HG03060 (cell line): ENCODE data around the gene ENPEP.
A peak's percentile ranks its signal among the peaks of the same experiment; 100 is the strongest.
"Not testable (repeated sequence)": the region's sequence is repeated elsewhere in the genome, so short reads cannot be mapped to it uniquely, and the experiment has no call there.

ENCODE experiments used
- ATAC-seq: cut with Tn5 transposase; IDR thresholded peaks from one replicate; pipeline ENCODE4 v1.9.1; 2021; ENCODE audit warnings: low read depth, moderate number of reproducible peaks; ENCODE audit not compliant: unreplicated experiment

ENPEP gene

DNA sequence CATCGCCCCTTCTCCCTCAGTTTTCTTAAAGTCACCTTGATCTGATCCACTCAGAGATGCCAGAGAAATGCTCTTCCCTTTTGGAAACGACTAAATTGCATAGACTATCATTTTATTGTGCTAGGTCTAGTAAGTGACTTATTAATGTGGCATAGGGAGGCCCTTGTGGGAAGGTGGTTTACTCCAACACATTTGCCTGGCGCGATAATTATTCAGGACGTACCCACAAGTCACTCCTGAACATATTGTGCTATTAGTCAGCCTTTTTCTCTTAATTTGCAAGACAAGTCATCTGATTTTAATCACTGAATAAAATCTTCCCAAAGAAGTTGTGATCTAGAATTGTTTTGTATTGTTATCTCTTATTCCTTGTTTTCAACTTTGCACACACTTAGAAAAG is 7.6 kb downstream of the ENPEP start:
- no peak for ATAC-seq

DNA sequence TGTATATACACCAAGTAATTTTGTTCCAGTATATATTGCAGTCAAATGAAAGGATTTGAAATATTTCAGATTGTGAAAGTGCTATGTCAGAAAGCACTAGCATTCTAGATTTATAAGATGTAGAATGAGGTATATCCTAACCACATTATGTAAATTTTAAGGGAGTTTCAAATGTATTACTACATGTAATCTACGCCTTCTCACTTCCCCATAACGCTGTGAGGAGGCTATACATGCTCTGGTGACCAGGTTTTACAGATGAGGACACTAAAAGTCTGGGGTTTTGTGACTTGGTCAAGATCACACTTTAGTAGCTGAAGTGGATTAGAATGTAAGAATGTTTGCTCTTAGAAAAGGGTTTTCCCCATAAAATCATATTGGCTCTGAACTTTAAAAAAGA is 8.1 kb downstream of the ENPEP start:
- peak; percentile 100 for ATAC-seq

DNA sequence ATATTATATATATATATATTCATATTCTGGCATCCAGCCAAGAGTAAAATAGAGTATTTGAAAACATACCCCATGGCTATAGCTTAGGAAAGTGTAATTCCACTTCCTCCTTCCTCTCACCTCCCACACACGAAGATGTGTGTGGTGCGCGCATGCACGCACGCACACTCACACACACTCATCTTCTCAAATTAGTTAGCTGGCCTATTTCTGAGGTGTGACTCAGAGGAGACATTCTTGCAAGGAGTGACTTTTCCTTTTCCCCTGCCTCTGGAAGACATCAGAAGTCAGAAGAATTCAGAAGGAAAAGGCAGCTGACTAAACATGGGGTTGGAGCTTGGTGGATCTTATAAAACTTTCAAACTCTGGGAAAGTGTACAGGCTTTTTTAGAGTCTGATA is 8.8 kb downstream of the ENPEP start:
- no peak for ATAC-seq

DNA sequence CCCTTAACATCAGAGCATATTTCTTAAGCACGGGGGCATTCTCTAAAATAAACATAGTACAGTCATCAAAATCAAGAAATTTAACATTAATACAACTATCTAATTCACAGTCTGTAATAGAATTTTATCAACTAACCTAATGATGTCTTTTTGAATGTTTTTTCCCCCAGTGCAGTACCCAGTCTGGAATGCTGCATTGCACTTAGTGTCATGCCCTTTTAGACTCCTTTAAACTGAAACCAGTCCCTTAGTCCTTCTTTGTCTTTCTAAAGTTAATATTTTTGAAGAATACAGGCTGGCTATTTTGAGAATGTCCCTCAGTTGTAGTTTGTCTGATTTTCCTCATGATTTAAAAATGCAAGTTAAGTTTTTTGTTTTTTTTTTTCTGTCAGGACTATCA is 9.5 kb downstream of the ENPEP start:
- no peak for ATAC-seq

DNA sequence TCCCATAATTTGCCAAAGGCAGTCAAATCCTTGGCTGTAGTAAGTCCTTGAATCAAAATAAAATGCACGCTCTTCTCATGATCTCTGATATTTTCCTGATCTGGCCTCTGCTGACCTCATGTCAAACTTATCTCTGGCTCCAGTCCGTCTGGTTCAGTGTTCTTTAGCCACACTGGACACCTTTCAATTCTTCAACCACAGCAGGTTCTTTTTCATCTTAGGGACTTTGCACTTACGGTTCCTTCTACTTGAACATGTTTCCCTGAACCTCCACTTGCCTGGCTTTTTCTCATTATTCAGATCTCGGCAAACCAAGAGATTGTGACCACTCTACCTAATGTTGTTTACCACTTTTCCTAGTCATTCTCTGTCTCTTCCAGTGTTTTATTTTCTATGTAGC is 10.3 kb downstream of the ENPEP start:
- no peak for ATAC-seq

DNA sequence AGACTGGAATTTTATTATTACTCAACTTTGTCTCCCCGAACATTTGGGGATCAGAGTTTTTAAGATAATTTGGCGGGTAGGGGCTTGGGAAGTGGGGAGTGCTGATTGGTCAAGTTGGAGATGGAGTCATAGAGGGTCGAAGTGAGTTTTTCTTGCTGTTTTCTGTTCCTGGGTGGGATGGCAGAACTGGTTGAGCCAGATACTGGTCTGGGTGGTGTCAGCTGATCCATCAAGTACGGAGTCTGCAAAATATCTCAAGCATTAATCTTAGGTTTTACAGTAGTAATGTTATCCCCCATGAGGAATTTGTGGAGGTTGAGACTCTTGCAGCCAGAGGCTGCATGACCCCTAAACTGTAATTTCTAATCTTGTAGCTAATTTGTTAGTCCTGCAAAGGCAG is 10.9 kb downstream of the ENPEP start:
- not testable (repeated sequence) for ATAC-seq

DNA sequence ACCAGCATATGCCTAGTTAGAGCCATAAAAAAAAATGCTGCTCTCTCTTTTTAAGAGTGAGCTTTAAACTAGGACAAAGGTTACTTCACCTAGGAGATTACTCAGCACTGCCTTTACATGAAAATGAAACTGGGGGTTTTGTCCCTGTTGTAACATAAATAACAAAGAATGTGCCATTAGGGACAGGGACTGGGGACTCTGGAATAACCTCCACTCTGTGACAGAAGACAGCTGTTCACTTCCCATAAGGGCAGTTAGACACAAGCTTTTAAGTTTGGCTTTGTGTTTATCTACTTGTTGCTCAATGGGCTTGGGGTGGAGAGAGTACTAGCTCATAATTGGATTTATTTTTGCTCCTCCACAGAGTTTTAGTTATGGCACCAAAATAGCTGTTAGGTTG is 11.9 kb downstream of the ENPEP start:
- ATAC-seq, result no peak

DNA sequence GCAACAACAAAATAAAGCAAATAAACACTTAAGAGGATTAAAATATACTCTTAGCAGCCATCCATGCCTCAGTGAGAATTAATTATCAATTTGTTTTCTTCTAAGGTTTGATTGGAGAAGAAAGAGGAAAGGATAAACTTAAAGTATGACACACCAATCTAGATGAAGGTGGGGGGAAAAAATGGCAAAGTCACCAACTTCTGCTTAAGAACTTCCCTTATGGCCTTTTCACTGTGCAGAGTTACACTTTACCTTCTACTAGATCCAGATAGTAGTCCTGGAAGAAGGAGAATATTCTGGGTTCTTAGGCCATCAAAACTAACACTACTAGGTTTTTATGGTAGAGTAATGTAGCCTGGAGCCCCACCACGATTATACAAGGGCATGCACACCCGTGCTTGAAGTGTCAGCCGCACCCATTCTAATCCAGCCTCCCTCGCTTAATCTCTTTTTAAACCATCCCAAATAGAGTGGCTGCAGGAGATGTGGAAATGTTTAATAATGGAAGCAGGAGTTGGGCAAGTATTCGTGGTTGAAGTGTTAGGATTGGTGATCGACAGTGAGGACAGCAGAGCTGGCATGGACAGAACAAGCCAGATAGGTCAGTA is 14.1 kb downstream of the ENPEP start:
- no peak for ATAC-seq

DNA sequence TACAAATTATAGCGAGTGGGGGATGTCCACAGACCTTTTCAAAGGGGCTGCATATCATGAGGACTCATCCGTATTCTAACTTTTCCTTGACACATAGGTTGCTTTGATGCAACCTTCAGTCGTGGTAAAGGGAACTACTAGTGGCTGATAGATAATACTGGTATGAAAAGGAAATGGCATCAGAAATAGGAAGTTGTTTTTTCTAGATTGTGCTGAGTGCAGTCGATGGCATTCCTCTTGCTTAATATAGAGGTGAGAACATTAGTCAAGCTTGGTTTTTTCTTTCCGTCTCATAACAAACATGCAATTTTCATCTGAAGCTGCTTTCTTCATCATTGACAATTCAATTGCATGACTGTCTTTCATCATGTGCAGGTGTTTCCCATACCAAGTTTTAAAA is 16.6 kb downstream of the ENPEP start:
- ATAC-seq, result no peak

DNA sequence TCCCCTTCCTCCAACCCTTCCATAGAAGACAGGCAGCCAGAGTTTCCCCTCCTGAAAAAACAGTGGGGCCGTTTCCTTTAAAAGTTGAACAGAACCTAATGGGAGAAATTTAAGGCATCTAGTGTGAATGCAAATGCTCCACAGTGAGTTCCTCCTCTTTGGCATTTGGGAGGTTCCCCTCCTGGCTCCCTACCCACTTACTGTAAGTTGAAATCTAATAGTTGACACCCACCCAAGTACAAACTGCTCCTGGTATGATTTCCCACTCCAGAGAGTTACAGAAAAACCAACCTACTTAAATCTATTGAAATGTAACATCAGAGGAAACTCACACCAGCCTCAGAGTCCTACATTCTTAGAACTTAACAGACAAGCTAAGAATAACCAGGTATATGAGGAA is 17.6 kb downstream of the ENPEP start:
- ATAC-seq, result no peak

DNA sequence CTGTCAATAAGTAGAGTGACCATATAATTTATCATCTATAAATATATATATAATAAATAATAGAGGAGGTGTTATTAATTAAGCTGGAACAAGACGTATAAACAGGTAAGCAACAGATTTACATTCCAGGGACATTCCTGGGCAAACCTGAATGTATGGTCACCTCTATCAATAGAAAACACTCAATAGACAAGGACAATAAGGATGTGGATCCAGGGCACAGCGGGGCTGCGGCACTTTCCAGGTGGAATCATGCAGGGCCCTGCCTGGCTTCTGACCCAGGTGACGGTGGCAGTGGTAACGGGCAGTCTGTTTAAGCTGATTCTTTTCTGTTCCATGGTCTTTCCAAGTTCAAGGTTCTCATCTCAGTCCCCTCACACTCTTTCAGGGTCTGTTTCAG is 22.5 kb downstream of the ENPEP start:
- ATAC-seq, result no peak

DNA sequence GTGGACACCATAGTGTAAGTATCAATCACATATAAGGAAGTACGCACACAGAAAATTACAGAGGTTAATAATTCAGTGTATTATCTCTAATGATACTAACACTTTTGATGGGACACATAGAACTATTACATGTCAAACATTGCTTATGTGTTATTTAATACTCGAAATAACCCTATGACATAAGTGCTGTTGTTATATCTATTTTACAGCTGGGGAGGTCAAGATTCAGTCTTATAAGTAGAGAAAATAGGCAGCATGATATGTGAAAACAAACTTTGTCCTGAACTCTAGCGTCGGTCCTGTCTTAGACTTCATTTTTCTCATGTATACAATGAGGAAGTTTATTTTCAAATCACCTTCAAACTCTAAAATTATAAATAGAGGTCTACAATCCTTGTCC is 23.2 kb downstream of the ENPEP start:
- no peak for ATAC-seq

DNA sequence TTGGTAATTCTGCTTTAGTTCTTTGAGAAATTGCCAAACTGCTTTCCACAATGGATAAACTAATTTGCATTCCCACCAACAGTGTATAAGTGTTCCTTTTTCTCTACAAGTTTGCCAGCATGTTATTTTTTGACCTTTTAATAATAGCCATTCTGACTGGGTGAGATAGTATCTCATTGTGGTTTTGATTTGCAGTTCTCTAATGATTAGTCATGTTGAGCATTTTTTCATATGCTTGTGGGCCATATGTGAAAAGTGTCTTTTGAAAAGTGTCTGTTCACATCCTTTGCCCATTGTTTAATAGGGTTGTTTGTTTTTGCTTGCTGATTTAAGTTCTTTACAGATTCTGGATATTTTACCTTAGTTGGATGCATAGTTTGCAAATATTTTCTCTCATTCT is 25.9 kb downstream of the ENPEP start:
- no peak for ATAC-seq

DNA sequence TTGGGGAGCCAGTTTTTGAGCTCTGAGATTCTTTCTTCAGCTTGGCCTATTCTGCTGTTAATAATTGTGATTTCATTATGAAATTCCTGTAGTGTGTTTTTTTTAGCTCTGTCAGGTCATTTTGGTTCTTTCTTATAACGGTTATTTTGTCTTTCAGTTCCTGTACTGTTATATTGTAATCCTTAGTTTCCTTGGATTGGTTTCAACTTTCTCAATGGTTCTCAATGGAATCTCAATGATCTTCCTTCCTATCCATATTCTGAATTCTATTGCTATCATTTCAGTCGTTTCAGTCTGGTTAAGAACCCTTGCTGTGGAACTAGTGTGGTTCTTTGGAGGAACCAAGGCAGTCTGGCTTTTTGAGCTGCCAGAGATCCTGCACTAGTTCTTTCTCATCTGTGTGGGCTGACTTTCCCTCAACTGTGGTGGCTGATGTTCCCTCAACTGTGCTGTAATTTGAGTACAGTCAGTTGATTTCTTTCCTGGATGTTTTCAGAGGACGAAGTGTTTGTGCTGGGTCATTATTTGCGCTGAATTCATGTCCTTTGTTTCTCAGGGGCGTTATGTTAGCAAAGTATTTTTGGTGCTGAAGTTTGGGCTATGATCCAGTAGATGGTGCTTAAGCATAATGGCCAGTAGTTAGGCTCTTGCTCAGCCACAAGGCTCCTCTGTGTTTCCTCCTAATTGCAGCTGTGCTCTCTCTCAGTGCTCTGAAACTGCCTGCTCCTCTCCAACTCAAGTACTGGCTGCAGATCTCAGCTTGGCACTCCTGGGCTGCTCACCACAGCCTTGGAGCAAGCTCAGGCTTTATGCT is 27.5 kb downstream of the ENPEP start:
- ATAC-seq, result no peak

DNA sequence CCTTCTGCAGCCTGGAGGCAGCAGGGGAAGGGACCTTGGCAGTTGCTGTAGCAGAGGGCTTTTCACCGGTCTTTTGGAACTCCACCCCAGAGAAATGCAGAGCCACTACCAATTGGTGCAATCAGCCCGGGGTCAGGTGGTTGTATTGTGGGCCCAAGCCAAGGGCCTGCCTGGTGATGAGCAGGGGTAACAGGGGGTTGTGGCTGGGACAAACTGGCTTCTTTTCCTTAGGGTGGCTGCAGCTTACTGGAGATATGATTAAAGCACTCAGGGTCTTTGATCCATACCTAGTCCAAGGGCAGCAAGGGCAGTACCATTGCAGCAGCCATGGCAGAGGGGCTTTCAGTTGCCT is 28.1 kb downstream of the ENPEP start:
- ATAC-seq, result no peak

DNA sequence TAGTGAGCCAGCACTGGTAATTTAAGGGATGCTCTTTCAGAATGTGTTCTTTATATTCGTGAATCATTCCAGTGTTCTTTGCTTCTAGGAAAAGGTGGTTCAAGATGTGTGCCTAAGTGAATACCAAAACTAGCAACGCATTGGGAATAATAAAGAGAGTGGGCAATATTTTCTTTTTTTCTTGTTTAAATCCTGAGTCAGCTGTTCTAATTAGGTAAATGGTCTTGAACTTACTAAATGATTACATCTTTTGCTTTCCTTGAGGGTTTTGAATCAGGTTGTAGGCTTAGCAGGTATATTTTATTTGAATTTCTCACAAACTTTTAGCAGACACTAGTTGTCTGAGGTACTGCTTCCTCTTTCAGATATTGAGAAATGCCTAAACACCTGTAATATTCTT is 29.5 kb downstream of the ENPEP start:
- no peak for ATAC-seq

DNA sequence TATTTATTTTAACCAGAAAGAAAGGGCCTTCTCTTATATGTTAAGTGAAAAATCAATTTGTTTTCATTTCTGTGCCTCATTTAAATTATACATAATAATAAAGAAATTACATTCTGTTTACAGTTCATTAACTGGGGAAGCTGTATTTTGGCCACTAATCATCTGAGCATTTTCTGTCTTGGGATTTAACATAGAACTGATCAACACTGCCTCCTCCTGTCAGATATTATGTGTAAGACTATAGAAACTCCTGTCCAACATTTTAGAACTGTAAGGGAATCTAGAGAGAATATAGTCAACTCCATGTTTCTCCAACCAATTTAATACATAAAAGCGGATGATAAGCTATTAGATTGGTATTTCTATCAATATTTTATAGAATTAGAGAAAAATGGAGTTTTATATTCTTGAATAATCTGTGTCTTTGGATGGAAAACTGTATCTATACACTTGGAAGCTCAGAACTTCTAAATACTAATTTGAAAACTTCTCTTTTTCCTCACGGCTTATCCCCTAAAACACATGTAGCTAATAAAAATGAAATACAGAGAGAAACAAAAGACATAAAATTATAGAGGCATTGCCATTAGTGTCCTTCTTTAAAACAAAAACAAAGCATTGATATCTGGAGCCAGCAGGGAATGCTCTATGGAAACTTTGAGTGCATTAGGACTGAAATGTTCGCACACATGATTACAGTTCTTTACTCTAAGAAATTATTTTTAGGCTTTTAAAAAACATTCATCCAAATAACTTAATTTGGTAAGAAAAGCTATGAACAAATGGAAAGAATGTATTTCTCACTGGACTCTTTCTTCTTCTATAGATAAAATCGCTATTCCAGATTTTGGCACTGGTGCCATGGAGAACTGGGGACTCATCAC is 33.1 kb downstream of the ENPEP start:
- no peak for ATAC-seq

DNA sequence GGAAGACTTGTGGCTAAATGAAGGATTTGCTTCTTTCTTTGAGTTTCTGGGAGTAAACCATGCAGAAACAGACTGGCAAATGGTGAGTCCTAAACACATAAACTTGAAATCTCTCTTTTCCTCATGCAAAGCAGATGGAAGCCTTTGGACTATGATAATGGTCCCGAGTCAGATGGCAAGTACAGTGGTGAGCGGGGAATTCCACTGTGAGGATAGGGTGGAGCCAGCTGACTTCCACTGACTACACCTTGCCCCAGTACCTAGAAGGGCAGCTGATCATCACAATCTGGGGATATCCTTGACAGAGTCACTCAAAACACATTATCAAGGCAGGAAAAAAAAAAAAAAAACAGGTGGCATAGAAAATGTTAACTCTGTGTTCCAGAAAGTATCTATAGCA is 34.3 kb downstream of the ENPEP start:
- no peak for ATAC-seq

DNA sequence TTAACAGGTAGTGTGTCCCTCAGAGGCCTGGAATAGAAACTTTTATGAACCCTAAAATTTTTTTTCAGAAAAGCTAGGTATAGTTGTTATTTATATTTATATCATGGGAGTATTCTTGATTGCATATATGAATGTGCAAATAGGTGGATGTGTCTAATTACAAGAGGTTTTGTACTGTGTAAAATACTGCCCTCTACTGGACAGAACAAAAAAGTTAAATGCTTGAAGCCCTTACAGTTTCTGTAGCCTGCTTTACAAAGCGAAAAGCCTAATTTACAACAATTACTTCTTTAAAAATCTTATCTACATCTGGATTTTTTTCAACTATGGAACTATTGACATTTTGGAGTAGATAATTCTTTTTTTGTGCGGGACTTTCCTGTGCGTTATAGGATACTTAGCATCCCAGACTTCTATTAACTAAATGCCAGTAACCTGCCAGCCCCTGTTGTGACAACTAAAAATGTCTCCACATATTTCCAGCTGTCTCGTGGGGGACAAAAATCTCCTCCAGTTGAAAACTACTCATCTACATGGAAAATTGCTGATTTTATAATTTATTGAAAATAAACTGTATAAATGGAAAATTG is 35.1 kb downstream of the ENPEP start:
- peak; percentile 48 for ATAC-seq

DNA sequence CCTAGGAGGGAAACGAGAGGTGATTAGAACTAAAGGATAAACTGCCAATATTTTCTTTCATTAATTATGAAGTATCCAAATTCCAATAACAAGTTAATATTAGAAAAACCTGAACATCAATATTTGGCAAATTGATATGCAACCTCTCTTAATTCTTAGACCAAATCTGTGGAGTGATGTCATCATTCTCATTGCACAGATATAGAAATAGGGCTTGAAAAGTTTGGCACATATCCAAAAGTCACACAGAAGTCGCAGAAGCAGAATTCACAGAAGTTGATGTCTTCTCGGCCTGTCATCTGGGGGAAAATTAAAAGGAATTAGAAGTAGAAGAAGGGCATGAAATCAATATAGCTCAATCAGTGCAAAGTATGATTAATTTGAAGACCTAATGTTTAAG is 36.9 kb downstream of the ENPEP start:
- no peak for ATAC-seq

DNA sequence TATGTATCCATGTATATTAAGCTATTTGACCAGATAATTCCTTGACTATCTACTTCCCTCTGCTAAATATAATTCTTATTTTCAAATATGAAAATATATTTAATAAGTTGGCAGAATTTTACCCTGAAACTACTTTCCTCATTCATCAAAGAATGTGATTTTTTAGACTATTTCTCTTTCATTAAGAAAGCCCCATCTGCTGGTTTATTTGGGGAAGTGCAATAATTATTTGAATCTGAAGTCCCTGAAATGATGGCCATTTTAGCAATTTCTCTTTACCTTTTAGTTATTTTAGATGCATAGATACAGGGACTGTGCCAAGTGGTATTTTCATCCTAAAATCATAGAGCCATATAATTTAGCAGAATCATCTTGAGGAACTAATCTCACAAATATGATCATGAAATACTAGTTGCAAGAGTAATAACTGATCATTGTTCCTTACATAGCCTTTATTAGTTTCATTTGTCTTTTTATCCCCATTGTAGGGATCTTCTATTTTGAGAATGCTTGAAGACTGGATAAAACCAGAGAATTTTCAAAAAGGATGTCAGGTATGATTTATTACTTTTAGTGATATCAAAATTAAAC is 39.0 kb downstream of the ENPEP start:
- no peak for ATAC-seq
